Endothelial cell of umbilical vein (primary cell): ENCODE data around the gene PYY. TPM values are rescaled to one million over a fixed set of nuclear protein-coding genes. Genes with fewer than 3 reads are reported as not detected.

ENCODE experiments used
- BruUV-seq: library from RNA; stranded (reverse); fragments of 400-500 nt; replicated peaks from 2 replicates; lab custom pipeline; 2021; lab: Mats Ljungman, UMichigan
- CTCF ChIA-PET: fragments of 300-600, 350-600 bp; sonication (Branson Sonifier 250); formaldehyde crosslinking; loops from one replicate; lab custom pipeline; 2021; ENCODE audit warnings: antibody characterized with exemption, inconsistent platforms; lab: Charles Lee
- POLR2A ChIA-PET: fragments of 300-600, 350-600 bp; sonication (Branson Sonifier 250); formaldehyde crosslinking; loops from one replicate; lab custom pipeline; 2021; ENCODE audit warnings: antibody characterized with exemption, inconsistent platforms; lab: Charles Lee
- DNase-seq: peaks from one replicate; pipeline ENCODE4 v3.0.0-alpha.2; 2011; ENCODE audit warnings: low read depth, low spot score
- FAIRE-seq: peaks from 2 replicates; lab custom pipeline; 2011; peaks lifted over from hg19 to GRCh38; lab: Jason Lieb, UNC
- H2AFZ ChIP-seq: 2 replicates; pipeline ENCODE4 v1.6.0; 2012; ENCODE audit warnings: low read depth, low read length, control low read depth, inconsistent platforms
- H3K27ac ChIP-seq: 2 replicates; pipeline ENCODE4 v1.5.1; 2011; ENCODE audit warnings: low read depth, mild to moderate bottlenecking, control low read depth, low read length, moderate library complexity; ENCODE audit not compliant: insufficient read depth
- H3K27me3 ChIP-seq, 2 experiments: 2 replicates each; pipeline versions ENCODE4 v1.6.0 to v1.6.1; 2011; ENCODE audit warnings: low read length in 2 of 2, mixed read lengths in 1 of 2; ENCODE audit not compliant: control insufficient read depth in 2 of 2, insufficient read depth in 2 of 2
- H3K36me3 ChIP-seq, 2 experiments: 2 replicates in 1 of 2; 3 replicates in 1 of 2; pipeline ENCODE4 v1.5.1; 2011; ENCODE audit warnings: low read length in 2 of 2, mild to moderate bottlenecking in 1 of 2, moderate library complexity in 1 of 2; ENCODE audit not compliant: control insufficient read depth in 2 of 2, insufficient read depth in 2 of 2; ENCODE audit errors: extremely low read depth in 1 of 2
- H3K4me1 ChIP-seq: 3 replicates; pipeline ENCODE4 v1.5.1; 2011; ENCODE audit warnings: mild to moderate bottlenecking, low read length; ENCODE audit not compliant: control insufficient read depth, insufficient read depth; ENCODE audit errors: extremely low read depth
- H3K4me2 ChIP-seq: 2 replicates; pipeline ENCODE4 v1.6.1; 2011; ENCODE audit warnings: low read length, control low read depth, mixed read lengths; ENCODE audit not compliant: insufficient read depth
- H3K4me3 ChIP-seq, 3 experiments: fragments of 200-600 bp in 1 of 3; sonication (generic), shearing (Covaris generic) in 1 of 3; replicated peaks in 1 of 3; 2 replicates each; pipeline ENCODE4 v1.5.1; 2011 to 2016; ENCODE audit warnings: control low read depth in 3 of 3, low read length in 3 of 3, mild to moderate bottlenecking in 2 of 3, inconsistent platforms in 1 of 3, low read depth in 1 of 3, moderate library complexity in 1 of 3; ENCODE audit not compliant: insufficient read depth in 1 of 3
- H3K79me2 ChIP-seq: 2 replicates; pipeline ENCODE4 v1.6.0; 2012; ENCODE audit warnings: low read length, inconsistent platforms; ENCODE audit not compliant: control insufficient read depth, insufficient read depth
- H3K9ac ChIP-seq: replicated peaks from 2 replicates; pipeline ENCODE3; 2011; ENCODE audit warnings: low read length, control low read depth; ENCODE audit not compliant: insufficient read depth; ENCODE audit errors: extremely low read depth
- H3K9me1 ChIP-seq: replicated peaks from 3 replicates; pipeline ENCODE4 v1.6.0; 2011; ENCODE audit warnings: mild to moderate bottlenecking, low read length; ENCODE audit not compliant: control insufficient read depth, insufficient read depth; ENCODE audit errors: extremely low read depth
- H3K9me3 ChIP-seq: replicated peaks from 2 replicates; pipeline ENCODE4 v1.5.1; 2012; ENCODE audit warnings: low read length, inconsistent platforms; ENCODE audit not compliant: control insufficient read depth, insufficient read depth
- H4K20me1 ChIP-seq: replicated peaks from 2 replicates; pipeline ENCODE3; 2011; ENCODE audit warnings: mild to moderate bottlenecking, low read length; ENCODE audit not compliant: control insufficient read depth, insufficient read depth; ENCODE audit errors: extremely low read depth
- EZH2 ChIP-seq: IDR thresholded peaks from 2 replicates; pipeline ENCODE4 v1.6.1; 2012; ENCODE audit warnings: borderline replicate concordance, low read depth, mild to moderate bottlenecking, moderate library complexity, low read length, inconsistent platforms; ENCODE audit not compliant: severe bottlenecking
- FOS ChIP-seq: IDR thresholded peaks from 2 replicates; pipeline ENCODE4 v1.6.1; 2011; ENCODE audit warnings: mild to moderate bottlenecking, low read length, moderate library complexity, borderline replicate concordance; ENCODE audit not compliant: insufficient read depth
- GATA2 ChIP-seq: IDR thresholded peaks from 2 replicates; pipeline ENCODE4 v1.7.0; 2011; ENCODE audit warnings: low read depth, mild to moderate bottlenecking, moderate library complexity, mixed read lengths, low read length; ENCODE audit not compliant: insufficient read length, insufficient read depth
- JUN ChIP-seq: IDR thresholded peaks from 2 replicates; pipeline ENCODE4 v1.6.1; 2011; ENCODE audit warnings: borderline replicate concordance, low read depth; ENCODE audit not compliant: insufficient read length, insufficient read depth
- MYC ChIP-seq: IDR thresholded peaks from one replicate; pipeline ENCODE4 v1.6.1; 2011; ENCODE audit warnings: mild to moderate bottlenecking, low read depth, low read length
- POLR2A ChIP-seq: IDR thresholded peaks from 2 replicates; pipeline ENCODE4 v1.6.1; 2012; ENCODE audit warnings: low read depth, mild to moderate bottlenecking, control low read depth, low read length
- POLR2AphosphoS5 ChIP-seq: IDR thresholded peaks from 2 replicates; pipeline ENCODE4 v1.6.1; 2012; ENCODE audit warnings: low read depth, mild to moderate bottlenecking, control low read depth, low read length, moderate library complexity; ENCODE audit not compliant: insufficient read depth
- dilution Hi-C: fragments of 300-500 bp; cut with MboI; formaldehyde crosslinking; loops from one replicate; pipeline ENCODE4 v1.15.0; 2019; ENCODE audit warnings: low sequenced_read_pairs; ENCODE audit not compliant: extremely low pct_ligation_motif_present
- intact Hi-C: fragments of 100-400 bp; cut with micrococcal nuclease; formaldehyde crosslinking; loops from one replicate; pipeline ENCODE4 v1.10.0; 2022
- polyA plus RNA-seq, 4 experiments: library from polyadenylated mRNA; depleted of rRNA in 3 of 4; stranded (reverse) in 3 of 4; unstranded in 1 of 4; fragments of >200 nt; gene quantifications; 2 replicates each; pipeline versions ENCODE4 v1.2.1 to v1.2.3, GENCODE V29; 2011 to 2012; ENCODE audit warnings: missing spikeins in 1 of 4
- total RNA-seq: library from RNA; stranded (reverse); gene quantifications from 2 replicates; pipeline ENCODE4 v1.2.3, GENCODE V29; 2021
- TF ChIP-seq, protein P1 (sequence below): IDR thresholded peaks from 2 replicates; pipeline ENCODE4 v1.6.1; 2011; ENCODE audit not compliant: insufficient read depth, insufficient read length
- TF ChIP-seq, protein P2 (sequence below), 2 donors: IDR thresholded peaks; 1 replicate in 1 of 2; 2 replicates in 1 of 2; pipeline ENCODE4 v1.5.1; 2011; ENCODE audit warnings: low read length in 2 of 2, mild to moderate bottlenecking in 2 of 2, moderate library complexity in 2 of 2, control low read depth in 1 of 2, inconsistent platforms in 1 of 2, low read depth in 1 of 2; ENCODE audit not compliant: insufficient read depth in 1 of 2; ENCODE audit errors: extremely low read depth in 1 of 2

PYY gene
- total and polyA plus RNA-seq, 2 donors (not counting 3 experiments of a cell fraction or from before 2014, with no cell fraction given) = not detected

DNA sequence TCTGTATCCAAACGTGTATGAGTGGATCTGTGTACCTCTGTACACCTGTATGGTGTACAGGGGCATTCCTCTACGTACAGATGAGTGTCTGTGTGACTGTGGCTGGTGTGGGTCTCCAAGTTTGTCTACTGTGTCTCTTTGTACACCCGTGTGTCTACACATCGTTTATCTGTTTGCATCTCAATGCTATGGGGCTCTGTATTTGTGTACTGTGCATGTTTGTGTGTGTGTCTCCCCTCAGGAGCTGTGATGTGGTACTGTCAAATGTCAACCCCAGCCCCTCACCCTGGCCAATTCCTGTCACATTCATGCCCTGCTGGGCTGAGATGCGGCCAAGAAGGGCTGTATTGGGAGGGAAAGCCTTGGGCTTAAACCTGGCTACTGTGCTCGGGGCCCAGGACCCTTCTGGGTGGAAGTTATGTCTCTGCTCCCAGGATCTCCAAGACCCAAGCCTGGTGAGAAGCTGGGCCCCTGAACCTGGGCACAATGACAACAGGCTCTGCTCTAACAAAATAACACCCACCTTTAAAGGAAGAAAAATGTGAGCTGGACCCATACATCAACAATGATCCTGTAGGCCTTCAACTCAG, 47.2 kb upstream of the PYY start:
- Histone ChIP-seq H3K4me3 (no peak overlapping the region), H3K4me2 (no peak overlapping the region), H3K79me2 (peaks cover 9% of the 10 kb centered on the region), H3K9ac (no peak overlapping the region), H3K9me1 (no peaks in the 10 kb centered on the region), H3K27ac (no peak overlapping the region), H3K27me3 (no peaks in the 10 kb centered on the region), H3K36me3 (no peaks in the 10 kb centered on the region), H2AFZ (no peak overlapping the region), H3K4me1 (peaks cover 26% of the 10 kb centered on the region), H3K9me3 (no peaks in the 10 kb centered on the region), H4K20me1 (no peaks in the 10 kb centered on the region)
- FAIRE-seq (no peak), DNase-seq (no peak)
- TF ChIP-seq FOS (no peak), GATA2 (no peak), POLR2A (no peak), EZH2 (no peak), JUN (no peak), POLR2AphosphoS5 (no peak), MYC (no peak)
- TF ChIP-seq, protein P1, sequence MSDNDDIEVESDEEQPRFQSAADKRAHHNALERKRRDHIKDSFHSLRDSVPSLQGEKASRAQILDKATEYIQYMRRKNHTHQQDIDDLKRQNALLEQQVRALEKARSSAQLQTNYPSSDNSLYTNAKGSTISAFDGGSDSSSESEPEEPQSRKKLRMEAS = no peak
- TF ChIP-seq, protein P2, sequence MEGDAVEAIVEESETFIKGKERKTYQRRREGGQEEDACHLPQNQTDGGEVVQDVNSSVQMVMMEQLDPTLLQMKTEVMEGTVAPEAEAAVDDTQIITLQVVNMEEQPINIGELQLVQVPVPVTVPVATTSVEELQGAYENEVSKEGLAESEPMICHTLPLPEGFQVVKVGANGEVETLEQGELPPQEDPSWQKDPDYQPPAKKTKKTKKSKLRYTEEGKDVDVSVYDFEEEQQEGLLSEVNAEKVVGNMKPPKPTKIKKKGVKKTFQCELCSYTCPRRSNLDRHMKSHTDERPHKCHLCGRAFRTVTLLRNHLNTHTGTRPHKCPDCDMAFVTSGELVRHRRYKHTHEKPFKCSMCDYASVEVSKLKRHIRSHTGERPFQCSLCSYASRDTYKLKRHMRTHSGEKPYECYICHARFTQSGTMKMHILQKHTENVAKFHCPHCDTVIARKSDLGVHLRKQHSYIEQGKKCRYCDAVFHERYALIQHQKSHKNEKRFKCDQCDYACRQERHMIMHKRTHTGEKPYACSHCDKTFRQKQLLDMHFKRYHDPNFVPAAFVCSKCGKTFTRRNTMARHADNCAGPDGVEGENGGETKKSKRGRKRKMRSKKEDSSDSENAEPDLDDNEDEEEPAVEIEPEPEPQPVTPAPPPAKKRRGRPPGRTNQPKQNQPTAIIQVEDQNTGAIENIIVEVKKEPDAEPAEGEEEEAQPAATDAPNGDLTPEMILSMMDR (IDR thresholded peaks at IDR 0.05; ENCODE audit: extremely low read depth in 1 of 2, insufficient read depth in 1 of 2, low read depth in 1 of 2, low read length in 2 of 2) = no peak
- dilution Hi-C loops (no loop called here), intact Hi-C loops (loop anchor here (10.0 kb wide), 1 partner anchor 114 kb away; no protein-coding TSS in a partner anchor)
- ChIA-PET POLR2A (no interaction called here), CTCF (interaction anchor here (0.8 to 2.5 kb wide), 3 partner anchors 58 to 91 kb away, joined by 3 to 14 read pairs (median 4); partner anchors contain the start of gene PPY)
- BruUV-seq = no TSS peak
